GOT3 (cell line): ENCODE measurements around the gene DCP1A.
"Not testable (repeated sequence)": the region's sequence is repeated elsewhere in the genome, so short reads cannot be mapped to it uniquely, and the experiment has no call there.

Experiments
- DNase-seq: peaks from one replicate; lab custom pipeline; 2025; ENCODE audit warnings: mixed read lengths; lab: John Stamatoyannopoulos, UW

DCP1A gene

DNA sequence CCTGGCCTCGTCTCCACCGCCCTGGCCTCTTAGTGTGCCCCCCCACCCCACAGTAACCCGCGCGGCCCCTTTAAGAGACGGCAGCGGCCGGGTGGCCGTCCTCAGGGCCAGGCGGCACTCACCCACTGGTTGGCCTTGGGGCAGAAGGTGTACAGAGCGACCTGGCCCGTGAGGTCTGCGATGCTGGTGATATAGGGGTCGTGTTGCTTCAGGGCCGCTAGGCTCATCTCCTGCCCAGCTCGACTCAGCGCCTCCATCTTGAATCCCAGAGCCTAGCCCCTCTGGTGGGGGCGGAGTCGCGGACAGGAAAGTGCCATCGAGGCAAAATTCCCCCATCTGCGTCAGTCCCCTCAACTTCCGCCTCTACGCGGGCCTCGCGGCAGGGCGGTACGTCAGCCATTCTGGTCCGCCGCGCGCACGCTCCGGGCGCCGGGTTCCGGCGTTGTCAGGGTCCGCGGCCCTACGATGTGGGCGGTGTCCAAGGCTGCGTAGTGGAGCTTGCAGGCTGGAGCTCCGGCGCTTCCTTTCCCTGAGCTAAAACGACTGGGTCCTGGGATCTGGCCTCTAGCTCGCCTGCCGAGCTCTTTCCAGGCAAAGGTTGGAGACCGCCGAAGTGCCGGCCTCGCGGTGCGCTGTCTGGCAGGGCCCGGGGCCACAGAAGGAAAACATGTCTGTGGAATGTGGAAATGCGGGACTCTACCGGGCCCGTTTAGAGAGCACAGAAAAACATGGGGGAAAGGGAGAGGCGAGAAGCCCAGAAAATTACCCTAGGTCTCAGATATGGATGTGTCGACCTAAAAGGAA is at the start of gene DCP1A:
Gene DCP1A, minus strand, starts transcription at position 283 of the 804 bp plus-strand sequence. Its CDS starts 26 bp downstream, at position 257.
- DNase-seq = peak; percentile 88

DNA sequence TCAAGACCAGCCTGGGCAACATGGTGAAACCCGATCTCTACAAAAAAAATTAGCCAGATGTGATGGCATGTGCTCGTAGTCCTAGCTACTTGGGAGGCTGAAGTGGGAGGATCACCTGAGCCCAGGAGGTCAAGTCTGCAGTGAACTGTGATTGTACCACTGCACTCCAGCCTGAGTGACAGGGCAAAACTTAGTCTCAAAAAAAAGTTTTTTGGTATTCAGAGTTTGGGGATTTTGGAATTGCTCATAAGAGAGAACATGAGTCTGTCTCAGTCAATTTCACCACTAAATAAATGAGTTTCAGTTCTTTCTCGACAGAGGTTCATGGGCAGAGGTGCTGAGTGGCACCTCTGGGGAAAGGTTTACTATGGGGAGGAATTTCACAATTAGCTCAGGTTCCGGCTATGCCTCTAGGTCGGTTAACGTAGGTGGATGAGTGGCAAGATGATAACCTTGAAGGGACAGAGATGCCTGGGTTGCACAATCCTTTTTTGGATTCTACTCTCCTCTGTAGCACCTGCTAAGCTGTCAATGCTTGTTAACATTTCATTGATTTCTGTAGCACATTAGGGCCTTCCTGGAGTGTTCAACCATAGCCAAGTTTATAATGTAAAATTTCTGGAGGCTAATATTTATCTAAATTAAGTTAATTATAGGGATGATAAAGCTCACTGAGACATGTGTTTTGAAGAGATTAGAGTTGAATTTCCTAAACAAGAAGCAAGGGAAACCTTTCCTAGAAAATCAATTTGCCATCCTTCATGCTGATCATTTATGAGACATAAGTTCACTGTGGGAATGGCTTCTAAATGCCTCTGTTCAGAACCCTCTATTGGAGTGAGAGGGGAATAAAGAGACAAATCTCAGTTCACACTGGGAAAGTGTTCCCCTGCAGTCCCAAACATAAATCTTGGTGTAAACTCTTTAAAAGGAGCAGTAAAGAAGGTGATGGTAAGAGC is 37.4 kb upstream of the DCP1A start:
- DNase-seq = no peak

GRCh38 chr3:53382106-53382505 is 34.8 kb upstream of the DCP1A start:
- no peak for DNase-seq

DNA sequence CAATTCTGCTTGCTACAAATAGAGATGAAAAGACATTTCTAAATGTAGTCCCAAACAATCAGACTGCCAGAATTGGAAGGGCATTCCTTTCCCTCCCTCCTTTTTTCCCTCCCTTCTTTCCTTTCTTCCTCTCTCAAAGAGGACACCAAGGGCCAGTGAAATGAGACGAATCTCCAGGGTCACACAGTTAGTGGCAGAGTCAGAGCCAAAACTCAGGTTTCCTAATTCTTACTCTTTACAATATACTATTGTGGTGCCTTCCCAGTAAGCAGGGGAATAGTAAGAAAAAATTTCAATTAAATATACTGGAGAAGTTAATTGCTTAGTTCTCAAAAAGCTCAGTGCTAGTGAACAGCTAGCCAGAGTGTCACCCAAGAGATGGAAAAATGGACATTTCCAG is 33.0 kb upstream of the DCP1A start:
- no peak for DNase-seq

DNA sequence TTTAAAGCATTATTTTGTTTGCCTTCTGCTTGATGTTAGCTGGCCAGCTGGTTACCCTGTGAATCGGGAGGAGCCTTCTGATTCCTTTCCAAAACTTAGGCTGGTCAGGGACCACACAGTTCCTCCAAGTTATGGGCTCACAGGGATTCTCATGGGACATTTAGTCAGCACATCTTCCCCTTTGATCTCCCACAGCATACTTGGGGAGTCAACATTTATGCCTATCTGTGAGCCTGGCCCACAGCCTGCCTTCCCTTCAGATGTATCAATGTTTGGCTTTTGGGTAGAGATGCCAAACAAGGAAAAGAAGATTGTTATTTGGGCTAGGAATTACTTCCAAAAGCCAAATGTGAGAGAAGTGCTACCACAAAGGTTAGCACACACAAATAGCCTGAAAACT is 32.6 kb upstream of the DCP1A start:
- DNase-seq = no peak

DNA sequence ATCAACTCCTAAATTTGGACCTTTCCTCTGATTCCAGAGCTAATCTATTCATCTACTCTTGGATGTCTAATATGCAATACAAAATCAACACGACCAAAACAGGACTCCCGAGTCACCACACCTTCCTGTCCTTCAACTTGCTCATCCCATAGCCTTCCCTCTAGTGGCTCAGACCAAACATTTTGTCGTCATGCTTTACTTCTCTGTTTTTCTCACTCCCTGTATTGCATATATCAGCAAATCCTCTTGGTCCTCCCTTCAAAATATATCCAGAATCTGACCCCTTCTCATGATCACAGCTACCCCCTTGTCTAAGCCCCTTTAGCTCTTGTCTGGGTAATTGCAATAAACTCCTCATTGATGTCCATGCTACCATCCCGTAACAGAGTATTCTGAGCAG is 30.5 kb upstream of the DCP1A start:
- no peak for DNase-seq

DNA sequence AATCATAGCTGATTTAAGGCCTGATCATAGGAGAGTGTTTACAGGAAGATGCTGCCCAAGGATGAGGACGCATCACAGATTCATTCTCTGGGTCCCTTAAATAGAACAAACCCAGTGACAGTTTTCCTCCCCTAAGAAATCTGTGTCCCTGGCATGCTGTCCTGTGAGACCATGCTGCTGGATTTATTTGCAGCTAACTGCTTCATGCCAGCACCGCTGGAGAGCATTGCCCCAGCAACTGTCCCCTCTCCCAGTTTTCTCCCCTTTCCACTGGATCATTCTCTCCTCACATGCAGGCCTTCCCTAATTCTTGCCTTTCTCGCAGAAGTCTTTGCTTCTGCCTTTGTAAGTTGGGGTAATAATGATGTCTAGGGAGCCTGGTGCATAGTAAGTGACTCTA is 29.3 kb upstream of the DCP1A start:
- DNase-seq = no peak

DNA sequence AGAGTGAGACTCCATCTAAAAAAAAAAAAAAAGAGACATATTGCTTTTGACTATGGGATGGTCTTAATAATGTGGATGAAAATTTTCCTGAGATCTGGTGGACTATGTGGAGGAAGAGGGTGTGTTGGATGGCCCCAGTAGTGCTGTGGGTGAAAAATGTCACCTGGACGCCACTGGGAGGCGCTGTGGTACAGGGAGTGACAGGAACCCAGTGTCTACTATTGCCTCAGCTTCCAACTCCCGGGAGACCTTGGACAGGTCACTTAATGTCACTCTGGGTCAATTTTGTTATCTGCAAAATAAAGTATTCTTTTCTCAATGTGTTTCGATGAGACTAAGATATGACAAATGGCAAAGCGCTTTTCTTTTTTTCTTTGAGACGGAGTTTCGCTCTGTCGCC is 27.7 kb upstream of the DCP1A start:
- no peak for DNase-seq

- not testable (repeated sequence) for DNase-seq
These were observed 23.4 kb upstream of the DCP1A start for GRCh38 chr3:53370719-53371118.

- DNase-seq = no peak
These were observed 14.5 kb upstream of the DCP1A start for GRCh38 chr3:53361852-53362251.

DNA sequence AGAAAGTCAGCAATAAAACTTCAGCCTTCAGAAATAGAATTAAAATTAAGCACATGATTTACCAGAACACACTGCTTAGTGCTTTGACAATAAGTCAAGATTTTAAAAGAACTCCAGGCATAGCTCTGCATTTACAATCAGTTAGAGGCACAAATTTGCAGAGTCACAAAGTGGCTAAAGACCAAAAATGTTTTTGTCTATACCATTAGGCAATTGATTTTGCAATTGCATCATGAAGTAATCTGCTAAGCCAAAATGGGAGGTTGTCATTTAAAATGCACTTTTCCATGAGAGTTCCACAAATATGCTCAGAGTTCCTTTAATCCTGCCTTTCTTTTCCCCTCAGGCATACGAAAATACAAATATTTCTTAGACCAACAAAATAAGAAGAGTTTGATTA is 10.1 kb upstream of the DCP1A start:
- DNase-seq = no peak

- DNase-seq = no peak
These were observed 7.7 kb upstream of the DCP1A start for GRCh38 chr3:53354945-53355498.

DNA sequence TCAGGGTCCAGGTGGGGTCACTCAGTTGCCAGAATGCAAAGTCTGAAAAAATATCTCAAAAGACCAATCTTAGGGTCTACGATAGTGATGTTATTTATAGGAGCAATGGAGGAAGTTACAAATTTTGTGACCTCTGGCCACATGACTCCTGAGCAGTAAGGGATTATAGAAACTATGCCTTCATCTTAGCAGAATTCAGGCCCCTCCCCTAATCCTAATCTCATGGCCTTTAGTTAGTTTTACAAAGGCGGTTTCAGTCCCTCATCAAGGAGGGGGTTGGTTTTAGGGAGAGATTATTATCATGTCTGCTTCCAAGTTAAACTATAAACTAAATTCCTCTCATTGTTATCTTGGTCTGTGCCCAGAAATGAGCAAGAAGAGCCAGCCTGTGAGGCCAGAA is 5.9 kb upstream of the DCP1A start:
- DNase-seq = no peak

DNA sequence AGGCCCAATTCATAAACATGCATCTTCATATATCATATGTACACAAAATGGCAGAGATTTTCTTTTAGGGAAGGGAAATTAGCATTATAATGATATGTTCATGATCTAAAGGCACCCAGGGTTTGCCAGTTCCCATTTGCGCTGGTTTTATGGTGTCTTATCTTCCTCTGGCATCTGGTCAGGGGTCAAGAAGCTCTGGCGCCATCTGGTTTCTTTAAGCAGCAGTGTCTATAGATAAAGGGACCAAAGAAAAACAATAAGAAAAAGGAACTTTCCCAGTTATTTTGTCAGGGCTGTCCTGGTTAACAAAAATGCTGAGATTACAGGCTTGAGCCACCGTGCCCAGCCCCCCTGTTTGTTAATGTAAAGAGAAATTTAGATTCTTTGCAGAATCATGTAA is 3.3 kb upstream of the DCP1A start:
- DNase-seq = no peak

GRCh38 chr3:53348118-53348517 is 775 bp upstream of the DCP1A start:
- not testable (repeated sequence) for DNase-seq

DNA sequence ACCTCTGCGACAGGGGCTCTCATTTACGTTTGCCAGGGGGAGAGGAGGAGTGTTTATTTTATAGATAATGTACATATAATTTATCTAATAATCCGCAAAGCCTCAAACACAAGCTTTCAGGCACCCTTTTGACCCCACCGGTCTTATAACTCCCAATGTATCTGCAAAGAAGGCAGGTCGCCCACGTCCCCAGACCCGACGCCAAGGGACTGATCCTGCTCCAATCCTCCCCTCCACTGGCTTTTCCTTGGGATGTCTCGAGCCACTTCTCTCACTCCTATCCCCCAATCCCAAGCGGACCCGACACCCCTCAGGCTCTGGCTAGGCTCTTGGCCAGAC is 452 bp downstream of the DCP1A start:
- DNase-seq = no peak

DNA sequence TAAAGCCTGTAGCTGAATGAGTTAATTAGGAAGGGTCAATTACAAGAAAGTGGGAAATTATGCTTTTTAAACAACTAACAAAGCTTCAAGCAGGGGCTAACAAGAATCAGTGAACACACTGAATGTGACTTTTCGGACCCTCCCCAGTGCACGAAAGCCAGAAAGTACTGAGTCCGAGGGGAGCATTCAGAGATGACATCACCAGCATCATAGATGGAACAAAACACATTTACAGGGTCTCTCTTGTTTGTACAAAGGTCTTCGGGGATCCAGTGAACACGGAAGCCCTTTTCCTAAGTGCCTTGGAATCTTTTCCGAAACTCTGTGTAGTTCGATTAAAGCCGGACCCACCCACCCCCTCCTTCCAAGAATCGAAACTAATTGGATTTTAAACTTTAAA is 829 bp downstream of the DCP1A start:
- DNase-seq = no peak

- no peak for DNase-seq
These were observed 5.0 kb downstream of the DCP1A start for GRCh38 chr3:53342353-53342752.

GRCh38 chr3:53337167-53337940 is 10.0 kb downstream of the DCP1A start:
- DNase-seq = no peak

DNA sequence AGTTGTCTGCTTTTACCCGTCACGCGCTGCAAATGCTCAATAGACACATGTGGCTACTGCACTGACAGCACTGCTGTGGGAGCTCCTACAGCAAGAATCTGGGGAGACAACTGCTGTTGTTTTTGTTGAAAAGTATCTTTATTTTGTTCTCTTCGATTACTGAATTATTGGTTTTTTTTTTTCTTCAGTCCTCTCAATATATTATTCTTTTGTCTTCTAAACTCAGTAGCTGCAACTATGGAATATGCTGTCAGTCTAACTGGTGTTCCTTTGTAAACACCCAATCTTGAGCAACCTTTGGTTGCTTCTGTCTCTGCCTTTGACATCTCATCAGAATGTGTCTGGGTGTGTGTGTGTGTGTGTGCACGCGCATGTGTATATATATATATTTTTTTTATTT is 12.6 kb downstream of the DCP1A start:
- no peak for DNase-seq

GRCh38 chr3:53331871-53332270 is 15.5 kb downstream of the DCP1A start:
- no peak for DNase-seq

GRCh38 chr3:53329897-53330296 is 17.4 kb downstream of the DCP1A start:
- no peak for DNase-seq
